CD4-positive, alpha-beta T cell treated with Interleukin-17A for 4 hours (primary cell): ENCODE measurements around the gene STMN3.

Source experiments
- DNase-seq: peaks from one replicate; pipeline ENCODE4 v3.0.0-alpha.2; 2020; ENCODE audit warnings: mixed read lengths

The STMN3 gene

DNA sequence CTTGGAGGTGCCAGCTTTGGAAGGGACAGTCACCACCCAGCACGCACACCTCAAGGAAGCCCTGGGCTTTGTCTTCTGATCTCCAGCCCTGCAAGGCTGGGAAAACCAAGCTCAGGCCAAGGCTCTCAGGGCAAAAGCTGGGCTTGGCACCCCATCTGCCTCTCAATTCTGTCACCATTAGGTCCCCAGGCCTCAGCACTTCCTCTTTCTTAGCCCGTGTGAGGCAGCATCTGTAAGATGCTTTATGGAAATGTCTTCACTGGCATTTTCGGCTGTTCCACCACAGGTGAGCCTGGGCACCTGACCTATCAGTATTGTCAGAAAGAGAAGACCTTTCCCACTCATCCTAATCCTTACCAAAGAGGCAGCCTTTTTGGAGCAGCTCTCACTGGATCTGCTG lies 50.9 kb downstream of the STMN3 start:
- no peak for DNase-seq

DNA sequence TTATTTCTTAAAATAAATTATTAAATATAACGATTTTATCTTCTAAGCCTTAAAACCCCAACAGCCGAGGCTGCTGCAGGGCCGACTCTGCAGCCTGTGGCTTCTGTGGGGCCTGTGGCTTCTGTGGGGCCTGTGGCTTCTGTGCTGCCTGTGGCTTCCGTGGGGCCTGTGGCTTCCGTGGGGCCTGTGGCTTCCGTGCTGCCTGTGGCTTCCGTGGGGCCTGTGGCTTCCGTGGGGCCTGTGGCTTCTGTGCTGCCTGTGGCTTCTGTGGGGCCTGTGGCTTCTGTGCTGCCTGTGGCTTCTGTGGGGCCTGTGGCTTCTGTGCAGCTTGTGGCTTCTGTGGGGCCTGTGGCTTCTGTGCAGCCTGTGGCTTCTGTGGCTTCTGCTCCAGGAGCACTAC lies 51.5 kb downstream of the STMN3 start:
- peak; percentile 44 for DNase-seq

DNA sequence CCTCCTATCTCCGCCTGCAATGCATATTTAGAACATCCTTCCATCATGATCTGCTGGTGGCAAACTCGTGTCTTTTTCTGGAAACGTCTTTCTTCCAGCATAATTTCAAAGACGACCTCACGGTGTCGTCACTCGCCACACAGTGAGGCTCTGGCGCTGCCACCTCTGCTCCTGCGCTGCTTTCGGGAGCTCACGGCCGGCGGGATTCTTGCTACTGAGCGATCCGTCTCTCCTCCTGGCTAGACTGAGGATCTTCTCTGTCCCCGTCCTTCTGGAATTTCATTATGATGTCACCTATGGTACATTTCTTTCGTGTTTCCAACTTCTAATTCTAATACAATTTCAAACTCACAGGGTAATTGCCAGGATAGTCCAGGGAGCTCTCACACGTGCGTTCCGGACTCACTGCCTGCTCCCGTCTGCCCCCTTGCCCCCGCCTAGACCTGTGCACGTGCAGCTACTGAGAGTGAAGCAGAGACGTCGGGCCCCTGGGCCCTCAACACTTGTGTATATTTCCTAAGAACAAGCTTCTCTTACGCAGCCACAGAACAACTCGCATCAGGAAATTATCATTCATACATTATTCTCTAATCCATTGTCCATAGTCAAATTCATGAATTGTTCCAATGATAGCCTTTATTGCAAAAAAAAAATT lies 53.7 kb downstream of the STMN3 start:
- no peak for DNase-seq

DNA sequence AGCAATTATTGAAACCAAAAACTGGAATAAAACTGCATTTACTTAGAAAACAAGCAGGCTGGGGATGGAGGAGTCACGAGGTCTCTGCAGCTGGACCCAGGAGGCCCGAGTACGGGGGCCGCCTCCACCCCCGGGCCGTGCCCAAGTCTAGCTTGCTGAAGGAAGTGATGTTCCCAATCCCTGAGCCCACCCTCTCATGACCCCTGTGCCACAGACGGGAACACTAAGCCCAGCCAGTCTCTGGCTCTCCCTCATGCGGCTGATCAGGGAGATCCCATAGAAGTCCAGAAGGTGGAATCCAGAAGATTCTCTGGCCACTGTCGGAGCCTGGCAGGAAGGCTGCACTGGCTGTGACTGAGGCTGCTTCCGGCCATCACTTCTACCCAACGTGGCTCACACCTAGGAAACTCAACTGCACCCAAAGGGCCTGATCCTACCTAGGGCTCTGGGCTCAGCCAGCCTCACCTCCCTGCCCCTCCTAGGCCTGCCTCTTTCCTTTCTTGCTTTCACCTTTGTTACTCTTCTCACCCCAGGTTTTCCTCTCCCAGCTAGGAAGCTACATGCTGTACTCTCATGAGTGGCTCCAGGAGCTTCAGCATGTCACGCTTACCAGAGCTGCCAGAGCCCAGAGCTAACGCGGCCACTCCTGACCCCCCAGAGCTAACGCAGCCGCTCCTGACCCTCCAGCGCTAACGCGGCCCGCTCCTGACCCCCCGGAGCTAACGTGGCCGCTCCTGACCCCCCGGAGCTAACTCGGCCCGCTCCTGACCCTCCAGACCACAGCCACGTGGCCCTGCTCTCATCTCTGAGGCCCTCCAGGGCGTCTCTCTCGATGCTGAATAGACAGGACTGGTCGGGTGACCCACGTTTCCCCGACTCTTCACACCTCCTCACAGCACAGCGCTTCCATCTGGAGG lies 54.5 kb downstream of the STMN3 start:
- DNase-seq: no peak

DNA sequence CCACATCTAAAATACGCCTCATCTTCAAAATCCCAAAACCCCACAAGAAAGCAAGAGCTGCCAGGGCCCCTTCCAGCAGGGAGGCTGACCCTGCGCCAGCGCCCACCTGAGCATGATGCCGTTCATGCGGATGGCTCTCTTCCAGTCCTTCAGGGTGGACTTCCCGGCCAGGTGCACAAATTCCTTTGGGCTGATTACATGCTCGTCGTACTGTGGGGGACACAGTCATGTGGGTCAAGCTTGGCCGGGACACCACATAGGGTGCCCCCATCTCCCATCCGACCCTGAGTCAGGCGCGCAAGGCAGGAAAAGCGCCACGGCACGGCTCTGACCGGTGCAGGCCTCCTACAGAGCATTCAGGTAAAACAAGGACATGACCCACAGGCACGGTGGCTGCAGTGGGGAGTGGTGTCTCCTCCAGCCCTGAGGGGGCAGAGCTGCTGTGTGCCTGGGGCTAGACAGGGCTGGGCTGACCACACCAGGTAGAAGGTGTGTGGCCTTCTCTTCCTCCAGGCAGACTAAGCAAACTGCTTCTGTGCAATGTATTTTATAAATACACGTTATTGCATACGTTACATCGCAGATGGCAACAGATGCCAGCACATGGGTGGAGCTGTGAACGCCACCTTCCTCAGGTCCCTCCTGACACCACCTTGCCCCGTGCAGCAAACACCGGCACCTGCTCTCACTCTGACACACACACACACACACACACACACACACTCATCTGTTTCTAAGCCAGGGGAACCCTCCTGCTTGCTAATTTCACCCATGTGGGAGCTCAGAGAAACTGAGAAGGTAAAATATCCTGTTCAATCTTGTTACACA lies 55.4 kb downstream of the STMN3 start:
- DNase-seq: no peak

DNA sequence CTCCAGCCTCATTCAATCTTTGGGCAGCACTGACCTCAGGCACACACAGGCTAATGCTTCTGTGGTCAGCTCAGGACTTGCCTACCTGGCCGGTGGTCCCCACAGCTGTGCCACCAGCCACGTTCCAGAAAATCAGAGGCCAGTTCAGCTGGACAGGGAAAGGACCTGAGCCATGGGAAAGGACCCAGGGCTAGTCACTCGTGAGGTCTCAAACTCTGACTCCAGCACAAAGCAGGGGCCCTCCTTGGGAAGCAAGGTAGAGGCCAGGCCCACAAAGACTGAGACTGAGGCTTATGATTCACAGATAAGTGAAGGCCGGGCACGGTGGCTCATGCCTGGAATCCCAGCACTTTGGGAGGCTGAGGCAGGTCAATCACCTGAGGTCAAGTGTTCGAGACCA lies 56.8 kb downstream of the STMN3 start:
- DNase-seq: no peak

DNA sequence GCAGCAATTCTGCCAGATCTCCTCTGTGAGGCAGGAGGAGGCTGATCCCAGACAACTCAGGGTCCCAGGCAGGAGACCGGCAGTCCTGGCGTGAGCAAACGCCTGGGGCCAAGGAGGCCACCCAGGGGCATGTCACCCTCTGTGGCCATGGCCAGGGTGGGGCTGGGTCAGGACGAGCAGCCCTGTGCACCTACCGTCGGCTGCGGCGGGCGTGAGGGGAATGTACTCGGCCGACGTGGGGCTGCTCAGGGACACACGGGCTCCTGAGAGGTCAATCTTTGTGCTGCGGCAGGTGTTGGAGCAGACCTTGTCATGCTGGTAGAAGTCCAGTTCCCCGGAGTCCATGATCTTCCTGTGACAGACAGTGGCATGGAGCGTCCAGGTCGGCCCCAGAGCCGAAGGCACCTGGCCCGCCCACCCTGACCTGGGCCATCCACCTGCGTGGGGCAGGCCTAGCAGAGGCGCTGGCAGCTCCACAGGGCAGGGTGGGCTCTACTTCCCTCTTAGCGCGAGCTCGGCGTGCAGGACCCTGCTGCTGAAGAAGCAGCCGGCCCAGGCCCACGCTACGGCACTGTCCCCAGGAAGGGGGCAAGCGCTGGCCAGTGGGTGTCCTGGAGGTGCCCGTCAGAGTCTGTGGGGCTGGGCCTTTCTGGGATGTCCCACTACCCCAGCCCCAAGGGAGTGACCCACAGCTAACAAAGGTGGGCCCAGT lies 57.7 kb downstream of the STMN3 start:
- DNase-seq: no peak

DNA sequence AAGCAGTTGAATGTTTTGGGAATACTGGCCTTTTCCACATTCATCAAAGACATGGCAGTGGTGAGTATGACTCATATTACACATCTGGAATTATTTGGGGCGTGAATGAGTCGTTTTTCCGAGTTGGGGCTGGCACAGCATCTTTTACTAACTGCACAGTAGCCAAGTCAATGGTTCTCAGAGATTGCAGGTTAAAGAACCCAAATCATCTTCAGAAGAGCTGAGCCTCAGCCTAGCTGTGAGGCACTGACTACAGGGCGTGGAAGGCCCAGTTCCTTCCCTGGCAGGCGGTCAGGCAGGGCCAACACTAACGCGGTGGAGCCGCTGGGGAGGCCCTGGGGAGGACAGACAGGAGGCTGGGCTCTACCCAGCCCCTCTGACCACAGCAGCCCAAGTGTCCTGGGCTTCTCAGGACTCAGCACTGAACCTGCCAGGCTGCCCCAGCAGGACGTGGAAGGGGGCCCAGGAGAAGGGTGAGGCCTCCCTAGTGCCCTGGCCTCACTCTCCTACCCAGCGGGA lies 59.1 kb downstream of the STMN3 start:
- DNase-seq: no peak

DNA sequence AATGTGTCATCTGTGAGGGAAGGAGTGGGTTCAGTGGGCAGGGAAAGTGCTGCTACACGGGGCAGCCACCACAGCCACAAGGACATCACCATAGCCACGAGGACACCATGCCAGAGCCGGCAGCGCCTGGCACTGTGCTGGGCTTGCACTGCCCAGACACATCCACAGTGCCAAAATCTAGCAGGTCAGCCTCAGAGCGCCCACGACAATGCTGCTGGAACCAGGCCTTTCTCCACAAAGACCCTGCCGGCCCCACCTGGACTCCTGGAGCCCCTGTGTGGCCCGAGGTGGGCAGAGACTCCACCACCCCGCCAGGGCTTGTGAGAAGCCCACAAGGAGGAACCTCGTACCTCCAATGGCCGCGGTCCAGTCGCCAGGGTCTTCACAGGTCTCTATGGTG lies 60.6 kb downstream of the STMN3 start:
- no peak for DNase-seq

DNA sequence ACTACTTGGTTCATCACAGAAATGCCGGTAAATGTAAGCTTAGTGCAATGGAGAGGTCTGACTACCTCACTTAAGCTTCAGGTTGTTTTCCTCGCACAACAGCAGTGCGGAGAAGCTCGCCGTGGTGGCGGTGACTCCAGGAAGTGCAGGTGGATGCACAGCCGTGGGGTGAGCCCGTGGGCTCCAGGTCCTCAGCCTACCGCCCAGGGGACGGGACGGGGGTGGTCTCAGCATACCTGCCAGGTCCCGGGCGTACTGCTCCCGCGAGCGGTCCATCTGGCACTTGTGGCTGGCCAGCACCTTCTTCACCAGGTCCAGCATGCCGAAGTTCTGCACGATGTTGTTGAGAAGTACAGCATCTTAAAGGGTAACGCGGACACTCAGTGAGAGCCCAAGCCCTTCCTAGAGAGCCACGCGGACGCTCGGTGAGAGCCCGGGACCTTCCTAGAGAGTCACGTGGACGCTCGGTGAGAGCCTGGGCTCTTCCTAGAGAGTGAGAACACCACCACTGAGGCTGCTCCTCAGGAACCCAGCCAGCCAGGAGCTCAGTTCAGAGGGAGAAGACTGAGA lies 61.4 kb downstream of the STMN3 start:
- DNase-seq: no peak

DNA sequence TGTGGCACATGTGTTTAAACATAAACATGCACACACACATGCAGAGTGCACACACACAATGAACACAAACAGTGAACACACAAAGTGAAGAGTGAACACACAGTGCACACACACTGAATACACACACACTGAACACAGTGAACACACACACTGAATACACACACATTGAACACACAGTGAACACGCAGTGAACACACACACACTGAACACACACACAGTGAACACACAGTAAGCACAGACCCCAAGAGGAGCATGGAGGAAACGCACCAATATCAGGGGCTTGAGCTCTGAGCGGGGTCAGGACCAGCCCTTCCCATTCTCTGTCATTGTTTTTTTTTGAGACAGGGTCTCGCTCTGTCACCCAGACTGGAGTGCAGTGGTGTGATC lies 62.1 kb downstream of the STMN3 start:
- DNase-seq: no peak

DNA sequence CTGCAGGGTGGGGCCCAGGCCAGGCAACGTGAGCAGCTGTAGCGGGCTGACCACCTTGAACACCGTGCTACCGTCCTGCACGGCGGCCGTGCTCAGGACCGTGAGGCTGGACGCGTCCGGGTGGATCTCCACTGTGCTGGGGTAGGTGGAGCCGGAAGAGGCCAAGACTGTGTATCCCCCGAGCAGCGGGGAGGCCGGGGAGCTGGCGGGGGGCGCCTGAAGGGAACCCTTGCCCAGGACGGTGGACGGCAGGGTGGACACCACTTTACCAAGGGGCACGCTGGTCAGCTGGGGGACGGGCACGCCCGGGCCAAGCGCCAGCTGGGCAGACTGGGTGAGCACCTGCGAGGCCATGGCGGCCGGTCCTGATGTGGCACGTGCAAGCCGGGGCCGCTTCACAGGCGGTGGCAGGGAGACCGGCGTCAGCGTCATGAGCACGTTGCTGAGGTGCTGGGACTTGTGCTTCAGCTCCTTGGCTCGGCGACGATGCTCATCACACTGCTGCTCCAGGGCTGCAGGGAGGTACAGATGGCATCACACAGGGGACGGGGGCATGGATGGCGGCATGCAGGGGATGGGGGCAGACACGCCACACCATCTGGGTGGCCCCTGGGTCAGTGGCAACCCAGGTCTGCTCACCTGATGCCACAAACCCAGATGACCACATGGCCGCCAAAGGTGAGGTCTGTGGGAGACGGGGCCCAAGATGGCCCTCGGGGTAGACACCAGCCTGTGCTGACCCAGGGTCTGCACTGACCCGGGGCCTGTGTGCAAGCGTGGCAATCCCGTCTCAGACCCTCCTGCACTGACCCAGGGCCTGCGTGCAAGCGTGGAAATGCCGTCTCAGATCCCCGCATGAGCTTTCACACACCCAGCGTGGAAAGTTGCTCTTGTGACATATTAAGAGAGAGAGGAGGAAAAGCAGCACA lies 62.7 kb downstream of the STMN3 start:
- DNase-seq: no peak
